Tibial artery (tissue), 4 donors: ENCODE data around the gene ANO6.
A peak's percentile ranks its signal among the peaks of the same experiment; 100 is the strongest.

Source experiments
- DNase-seq, 2 donors: peaks; one replicate each; pipeline ENCODE4 v3.0.0-alpha.2; 2019
- H3K27ac ChIP-seq, 2 donors: fragments of 200-600 bp; sonication (generic) in 1 of 2; 1 replicate in 1 of 2; 2 replicates in 1 of 2; pipeline ENCODE4 v1.5.1; 2018 to 2019; ENCODE audit warnings: mild to moderate bottlenecking in 1 of 2
- H3K27me3 ChIP-seq, 2 donors: fragments of 200-600 bp; sonication (generic) in 1 of 2; one replicate each; pipeline versions ENCODE4 v1.5.1 to v1.6.0; 2016 to 2019
- H3K36me3 ChIP-seq, 3 donors: fragments of 200-600 bp; sonication (generic) in 2 of 3; one replicate each; pipeline ENCODE4 v1.5.1; 2016 to 2019; ENCODE audit warnings: mild to moderate bottlenecking in 2 of 3
- H3K4me1 ChIP-seq, 4 donors: fragments of 200-600 bp; sonication (generic) in 2 of 4; 1 replicate in 3 of 4; 2 replicates in 1 of 4; pipeline ENCODE4 v1.5.1; 2016 to 2019
- H3K4me3 ChIP-seq, 2 donors: fragments of 200-600 bp; sonication (generic) in 1 of 2; 1 replicate in 1 of 2; 2 replicates in 1 of 2; pipeline ENCODE4 v1.5.1; 2018 to 2019; ENCODE audit warnings: mild to moderate bottlenecking in 2 of 2
- H3K9me3 ChIP-seq, 3 donors: fragments of 200-600 bp; sonication (generic) in 1 of 3; one replicate each; pipeline ENCODE4 v1.5.1; 2016 to 2019
- intact Hi-C: fragments of 100-400 bp; cut with DNase I; formaldehyde crosslinking; loops from one replicate; pipeline ENCODE4 v1.15.0; 2023; ENCODE audit warnings: low total_unique reads
- TF ChIP-seq, protein P1 (sequence below), 2 experiments: fragments of 200-600 bp in 1 of 2; fragments of 450-650 bp in 1 of 2; IDR thresholded peaks; one replicate each; pipeline ENCODE4 v1.5.1; 2017 to 2019; ENCODE audit warnings: antibody characterized with exemption in 2 of 2, mild to moderate bottlenecking in 1 of 2, moderate library complexity in 1 of 2

ANO6 gene

GRCh38 chr12:45284096-45284901 is 68.4 kb downstream of the ANO6 start:
- Histone ChIP-seq H3K4me3 (no peak overlapping the region), H3K27ac (peak overlapping the region; percentile 52 to 61), H3K27me3 (no peaks in the 10 kb centered on the region), H3K36me3 (no peaks in the 10 kb centered on the region), H3K4me1 (peaks cover 0 to 56% (median 37%) of the 10 kb centered on the region in 4 donors), H3K9me3 (no peaks in the 10 kb centered on the region)
- intact Hi-C loops: no loop called here
- no peak for DNase-seq
- TF ChIP-seq, protein P1, sequence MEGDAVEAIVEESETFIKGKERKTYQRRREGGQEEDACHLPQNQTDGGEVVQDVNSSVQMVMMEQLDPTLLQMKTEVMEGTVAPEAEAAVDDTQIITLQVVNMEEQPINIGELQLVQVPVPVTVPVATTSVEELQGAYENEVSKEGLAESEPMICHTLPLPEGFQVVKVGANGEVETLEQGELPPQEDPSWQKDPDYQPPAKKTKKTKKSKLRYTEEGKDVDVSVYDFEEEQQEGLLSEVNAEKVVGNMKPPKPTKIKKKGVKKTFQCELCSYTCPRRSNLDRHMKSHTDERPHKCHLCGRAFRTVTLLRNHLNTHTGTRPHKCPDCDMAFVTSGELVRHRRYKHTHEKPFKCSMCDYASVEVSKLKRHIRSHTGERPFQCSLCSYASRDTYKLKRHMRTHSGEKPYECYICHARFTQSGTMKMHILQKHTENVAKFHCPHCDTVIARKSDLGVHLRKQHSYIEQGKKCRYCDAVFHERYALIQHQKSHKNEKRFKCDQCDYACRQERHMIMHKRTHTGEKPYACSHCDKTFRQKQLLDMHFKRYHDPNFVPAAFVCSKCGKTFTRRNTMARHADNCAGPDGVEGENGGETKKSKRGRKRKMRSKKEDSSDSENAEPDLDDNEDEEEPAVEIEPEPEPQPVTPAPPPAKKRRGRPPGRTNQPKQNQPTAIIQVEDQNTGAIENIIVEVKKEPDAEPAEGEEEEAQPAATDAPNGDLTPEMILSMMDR (IDR thresholded peaks at IDR 0.05): no peak

DNA sequence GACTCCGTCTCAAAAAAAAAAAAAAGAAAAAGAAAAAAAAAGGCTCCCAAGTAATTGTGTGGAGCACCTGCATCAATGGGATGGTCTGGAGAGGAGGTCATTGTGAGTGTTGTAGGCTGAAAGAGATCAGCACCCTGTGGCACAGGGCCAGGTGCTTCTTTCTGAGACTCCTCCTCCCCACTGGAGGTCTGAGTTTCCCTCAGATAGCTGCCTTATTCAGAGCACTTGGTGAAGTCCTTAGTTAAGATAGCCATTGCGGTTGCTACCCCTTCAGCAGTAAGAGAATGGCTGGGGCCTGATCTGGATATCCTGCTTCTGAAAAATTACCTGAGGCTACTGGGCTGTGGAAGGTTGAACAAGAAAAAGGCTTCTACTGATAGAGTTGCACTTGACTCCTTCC is 69.8 kb downstream of the ANO6 start:
- TF ChIP-seq, protein P1 (IDR thresholded peaks at IDR 0.05): no peak
- Histone ChIP-seq H3K27ac (no peak overlapping the region), H3K27me3 (no peaks in the 10 kb centered on the region), H3K36me3 (no peaks in the 10 kb centered on the region), H3K4me3 (no peak overlapping the region), H3K9me3 (no peaks in the 10 kb centered on the region), H3K4me1 (peaks cover 0 to 53% (median 28%) of the 10 kb centered on the region in 4 donors)
- intact Hi-C loops: no loop called here
- DNase-seq: no peak

GRCh38 chr12:45286621-45287020 is 70.7 kb downstream of the ANO6 start:
- H3K4me1 ChIP-seq: peaks cover 0 to 53% (median 29%) of the 10 kb centered on the region in 4 donors

DNA sequence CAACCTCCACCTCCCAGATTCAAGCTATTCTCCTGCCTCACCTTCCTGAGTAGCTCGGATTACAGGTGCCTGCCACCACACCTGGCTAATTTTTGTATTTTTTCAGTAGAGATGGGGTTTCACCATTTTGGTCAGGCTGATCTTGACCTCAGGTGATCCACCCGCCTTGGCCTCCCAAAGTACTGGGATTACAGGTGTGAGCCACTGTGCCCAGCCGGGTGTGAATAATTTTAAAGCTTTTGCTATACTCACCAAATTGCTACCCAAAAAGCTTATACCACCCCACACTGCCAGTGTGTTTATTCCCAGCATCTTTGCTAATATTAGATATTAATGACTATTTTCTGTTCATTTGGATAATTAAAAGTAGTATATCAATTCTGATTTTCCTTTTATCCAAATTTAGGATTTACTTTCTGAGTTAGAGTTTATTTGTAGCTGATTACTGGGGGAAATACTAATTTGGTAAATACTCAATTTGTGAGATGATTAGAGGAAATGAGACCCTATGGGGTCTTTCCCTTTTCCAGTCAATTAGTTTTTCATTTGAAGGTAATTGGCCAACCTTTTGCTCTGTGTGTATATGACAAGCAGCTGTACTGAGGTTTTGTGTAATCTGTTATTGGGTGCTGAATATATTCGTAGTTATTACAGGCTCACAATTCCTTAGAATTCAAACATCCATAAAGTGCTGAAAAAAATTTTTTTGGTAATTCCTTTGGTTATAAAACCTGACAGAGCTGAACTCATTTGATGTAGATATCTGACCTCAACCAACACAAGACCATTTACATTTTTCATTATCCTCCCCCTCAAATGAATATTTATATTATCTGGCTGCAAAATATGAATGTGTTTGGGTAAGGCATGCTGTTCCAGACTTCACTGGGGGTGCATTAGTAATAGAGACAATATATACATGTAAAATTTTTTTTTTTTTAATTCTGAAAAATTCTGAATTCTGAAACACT is 73.6 kb downstream of the ANO6 start:
- Histone ChIP-seq H3K4me1 (peaks cover 0 to 56% (median 24%) of the 10 kb centered on the region in 4 donors), H3K36me3 (no peaks in the 10 kb centered on the region), H3K27ac (no peak overlapping the region), H3K27me3 (no peaks in the 10 kb centered on the region), H3K9me3 (no peaks in the 10 kb centered on the region), H3K4me3 (no peak overlapping the region)
- intact Hi-C loops: no loop called here
- no peak for DNase-seq
- TF ChIP-seq, protein P1 (IDR thresholded peaks at IDR 0.05): no peak

More at GRCh38 chr12:45286621-45287020, 70.7 kb downstream of the ANO6 start:
- Histone ChIP-seq H3K9me3 (no peaks in the 10 kb centered on the region), H3K27me3 (no peaks in the 10 kb centered on the region), H3K4me3 (no peak overlapping the region), H3K36me3 (no peaks in the 10 kb centered on the region), H3K27ac (no peak overlapping the region)
- intact Hi-C loops: no loop called here
- TF ChIP-seq, protein P1 (IDR thresholded peaks at IDR 0.05): no peak
- DNase-seq: no peak

- Histone ChIP-seq H3K27me3 (no peaks in the 10 kb centered on the region), H3K4me1 (peaks cover 0 to 49% (median 19%) of the 10 kb centered on the region in 4 donors), H3K27ac (peak overlapping the region in 1 of 2 donors; percentile 11), H3K4me3 (no peak overlapping the region), H3K36me3 (no peaks in the 10 kb centered on the region), H3K9me3 (no peaks in the 10 kb centered on the region)
- TF ChIP-seq, protein P1 (IDR thresholded peaks at IDR 0.05): no peak
- DNase-seq: no peak
- intact Hi-C loops: no loop called here
Observed at GRCh38 chr12:45290216-45290605, 74.3 kb downstream of the ANO6 start.
